Erythroblast (primary cell): ENCODE results near the gene SELENBP1.

Experiments
- DNase-seq, 2 experiments: peaks; one replicate each; lab custom pipeline; 2025; lab: John Stamatoyannopoulos, UW
- GATA1 ChIP-seq: IDR thresholded peaks from 2 replicates; pipeline ENCODE4 v1.6.1; 2011; ENCODE audit warnings: low read depth, mild to moderate bottlenecking, control low read depth, low read length, moderate library complexity
- POLR2A ChIP-seq: IDR thresholded peaks from 2 replicates; pipeline ENCODE4 v1.6.1; 2011; ENCODE audit warnings: mild to moderate bottlenecking, low read length

The SELENBP1 gene

GRCh38 chr1:151315565-151316235 is 56.8 kb downstream of the SELENBP1 start:
- no peak for DNase-seq
- TF ChIP-seq POLR2A (no peak), GATA1 (no peak)
